SK-N-MC (cell line): ENCODE results near the gene PTPN6.

Experiments used
- EZH2 ChIP-seq: fragments of 200-600 bp; sonication (generic); IDR thresholded peaks from one replicate; pipeline ENCODE4 v1.6.1; 2017; ENCODE audit warnings: antibody characterized with exemption
- FOXP2 ChIP-seq: optimal IDR thresholded peaks from 2 replicates; pipeline ENCODE3; 2011; ENCODE audit warnings: mild to moderate bottlenecking, moderate library complexity; ENCODE audit not compliant: insufficient read depth; ENCODE audit errors: extremely low read length, control extremely low read depth
- POLR2AphosphoS5 ChIP-seq: IDR thresholded peaks from 2 replicates; pipeline ENCODE4 v1.6.1; 2012; ENCODE audit warnings: mild to moderate bottlenecking, low read depth, low read length, borderline replicate concordance

DNA sequence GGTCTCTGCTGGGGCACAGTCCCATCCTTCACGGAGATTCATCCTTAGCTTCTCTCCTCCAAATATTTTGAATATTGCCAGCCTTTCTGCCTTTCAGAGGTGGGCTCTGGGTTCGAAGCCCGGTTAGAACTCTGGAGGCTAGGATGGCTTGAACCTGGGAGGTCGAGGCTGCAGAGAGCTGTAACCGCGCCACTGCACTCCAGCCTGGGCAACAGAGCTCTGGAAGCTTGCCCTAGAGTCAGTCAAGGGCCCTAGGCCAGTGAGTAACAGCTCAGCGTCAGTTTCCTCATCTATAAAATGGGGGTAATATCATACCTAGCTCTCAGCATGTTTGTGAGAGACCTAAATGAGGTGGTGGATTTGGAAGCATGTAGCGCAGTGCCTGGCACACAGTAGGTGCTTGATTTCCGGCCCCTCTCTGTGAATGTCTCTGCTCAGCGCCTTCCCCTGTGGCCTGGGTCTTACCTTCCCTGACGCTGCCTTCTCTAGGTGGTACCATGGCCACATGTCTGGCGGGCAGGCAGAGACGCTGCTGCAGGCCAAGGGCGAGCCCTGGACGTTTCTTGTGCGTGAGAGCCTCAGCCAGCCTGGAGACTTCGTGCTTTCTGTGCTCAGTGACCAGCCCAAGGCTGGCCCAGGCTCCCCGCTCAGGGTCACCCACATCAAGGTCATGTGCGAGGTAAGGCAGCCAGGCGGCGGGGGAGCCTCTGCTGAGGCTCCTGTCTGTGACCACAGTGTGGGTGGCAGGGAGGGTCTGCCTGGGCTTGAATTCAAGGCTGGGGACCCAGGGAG is 3.4 kb downstream of the PTPN6 start:
- TF ChIP-seq EZH2 (no peak), FOXP2 (no peak), POLR2AphosphoS5 (no peak)
